Neural cell (in vitro differentiated cells): ENCODE results near the gene GOLGA2.

ENCODE experiments used
- EZH2 ChIP-seq: fragments of 200-600, 300-800 bp; shearing (Covaris generic), sonication (generic); IDR thresholded peaks from 2 replicates; pipeline ENCODE4 v1.6.1; 2014; ENCODE audit warnings: antibody characterized with exemption, low read length, borderline replicate concordance, mild to moderate bottlenecking; ENCODE audit not compliant: insufficient read depth, poor library complexity, severe bottlenecking
- POLR2AphosphoS5 ChIP-seq: IDR thresholded peaks from 2 replicates; pipeline ENCODE4 v1.6.1; 2012
- RAD21 ChIP-seq: fragments of 450-650 bp; conservative IDR thresholded peaks from 2 replicates; pipeline ENCODE4 v1.6.1; 2014; ENCODE audit warnings: antibody characterized with exemption, mild to moderate bottlenecking, moderate library complexity
- TAF1 ChIP-seq: IDR thresholded peaks from 2 replicates; pipeline ENCODE4 v1.6.1; 2012; ENCODE audit warnings: low read depth
- TF ChIP-seq, protein P1 (sequence below): fragments of 450-650 bp; IDR thresholded peaks from 2 replicates; pipeline ENCODE4 v1.5.1; 2014; ENCODE audit warnings: antibody characterized with exemption, mild to moderate bottlenecking, moderate library complexity; ENCODE audit not compliant: poor library complexity, severe bottlenecking
- TF ChIP-seq, protein P2 (sequence below): IDR thresholded peaks from 2 replicates; pipeline ENCODE4 v1.6.1; 2012; ENCODE audit warnings: borderline replicate concordance

DNA sequence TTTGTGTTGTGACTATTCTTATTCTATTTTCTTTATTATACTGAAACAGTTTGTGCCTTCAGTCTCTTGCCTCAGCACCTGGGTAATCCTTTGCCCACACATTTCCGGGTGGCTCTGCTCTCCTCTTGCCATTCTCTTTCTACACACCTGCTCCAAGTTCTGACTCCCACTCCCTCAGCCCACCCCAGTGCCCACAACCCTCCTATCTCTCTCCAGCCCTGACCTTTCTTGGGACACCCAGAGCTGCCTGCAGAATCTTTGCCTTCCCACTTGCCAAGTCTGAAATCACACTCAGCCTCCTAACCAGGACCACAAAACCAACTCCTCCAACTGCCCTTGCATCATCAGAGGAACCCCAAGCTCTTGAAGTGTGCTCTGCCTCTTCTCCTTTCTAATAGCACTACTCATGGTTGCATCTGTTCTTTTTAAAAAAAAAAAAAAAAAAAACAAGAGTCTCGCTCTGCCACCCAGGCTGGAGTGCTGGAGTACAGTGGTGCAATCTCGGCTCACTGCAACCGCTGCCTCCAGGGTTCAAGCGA is 4.3 kb upstream of the GOLGA2 start:
- TF ChIP-seq, protein P1, sequence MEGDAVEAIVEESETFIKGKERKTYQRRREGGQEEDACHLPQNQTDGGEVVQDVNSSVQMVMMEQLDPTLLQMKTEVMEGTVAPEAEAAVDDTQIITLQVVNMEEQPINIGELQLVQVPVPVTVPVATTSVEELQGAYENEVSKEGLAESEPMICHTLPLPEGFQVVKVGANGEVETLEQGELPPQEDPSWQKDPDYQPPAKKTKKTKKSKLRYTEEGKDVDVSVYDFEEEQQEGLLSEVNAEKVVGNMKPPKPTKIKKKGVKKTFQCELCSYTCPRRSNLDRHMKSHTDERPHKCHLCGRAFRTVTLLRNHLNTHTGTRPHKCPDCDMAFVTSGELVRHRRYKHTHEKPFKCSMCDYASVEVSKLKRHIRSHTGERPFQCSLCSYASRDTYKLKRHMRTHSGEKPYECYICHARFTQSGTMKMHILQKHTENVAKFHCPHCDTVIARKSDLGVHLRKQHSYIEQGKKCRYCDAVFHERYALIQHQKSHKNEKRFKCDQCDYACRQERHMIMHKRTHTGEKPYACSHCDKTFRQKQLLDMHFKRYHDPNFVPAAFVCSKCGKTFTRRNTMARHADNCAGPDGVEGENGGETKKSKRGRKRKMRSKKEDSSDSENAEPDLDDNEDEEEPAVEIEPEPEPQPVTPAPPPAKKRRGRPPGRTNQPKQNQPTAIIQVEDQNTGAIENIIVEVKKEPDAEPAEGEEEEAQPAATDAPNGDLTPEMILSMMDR: no peak
- no peak for TF ChIP-seq EZH2
- TF ChIP-seq TAF1: no peak
- no peak for TF ChIP-seq POLR2AphosphoS5
- TF ChIP-seq, protein P2, sequence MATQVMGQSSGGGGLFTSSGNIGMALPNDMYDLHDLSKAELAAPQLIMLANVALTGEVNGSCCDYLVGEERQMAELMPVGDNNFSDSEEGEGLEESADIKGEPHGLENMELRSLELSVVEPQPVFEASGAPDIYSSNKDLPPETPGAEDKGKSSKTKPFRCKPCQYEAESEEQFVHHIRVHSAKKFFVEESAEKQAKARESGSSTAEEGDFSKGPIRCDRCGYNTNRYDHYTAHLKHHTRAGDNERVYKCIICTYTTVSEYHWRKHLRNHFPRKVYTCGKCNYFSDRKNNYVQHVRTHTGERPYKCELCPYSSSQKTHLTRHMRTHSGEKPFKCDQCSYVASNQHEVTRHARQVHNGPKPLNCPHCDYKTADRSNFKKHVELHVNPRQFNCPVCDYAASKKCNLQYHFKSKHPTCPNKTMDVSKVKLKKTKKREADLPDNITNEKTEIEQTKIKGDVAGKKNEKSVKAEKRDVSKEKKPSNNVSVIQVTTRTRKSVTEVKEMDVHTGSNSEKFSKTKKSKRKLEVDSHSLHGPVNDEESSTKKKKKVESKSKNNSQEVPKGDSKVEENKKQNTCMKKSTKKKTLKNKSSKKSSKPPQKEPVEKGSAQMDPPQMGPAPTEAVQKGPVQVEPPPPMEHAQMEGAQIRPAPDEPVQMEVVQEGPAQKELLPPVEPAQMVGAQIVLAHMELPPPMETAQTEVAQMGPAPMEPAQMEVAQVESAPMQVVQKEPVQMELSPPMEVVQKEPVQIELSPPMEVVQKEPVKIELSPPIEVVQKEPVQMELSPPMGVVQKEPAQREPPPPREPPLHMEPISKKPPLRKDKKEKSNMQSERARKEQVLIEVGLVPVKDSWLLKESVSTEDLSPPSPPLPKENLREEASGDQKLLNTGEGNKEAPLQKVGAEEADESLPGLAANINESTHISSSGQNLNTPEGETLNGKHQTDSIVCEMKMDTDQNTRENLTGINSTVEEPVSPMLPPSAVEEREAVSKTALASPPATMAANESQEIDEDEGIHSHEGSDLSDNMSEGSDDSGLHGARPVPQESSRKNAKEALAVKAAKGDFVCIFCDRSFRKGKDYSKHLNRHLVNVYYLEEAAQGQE: no peak
- no peak for TF ChIP-seq RAD21
